ENCODE results near the gene CFAP251. TPM values are rescaled to one million over a fixed set of nuclear protein-coding genes. Genes with fewer than 3 reads are reported as not detected.

Gene CFAP251
- total and polyA plus RNA-seq, 2 of the 8 experiments (the other 6 are each of a cell fraction or from before 2014, with no cell fraction given) = 1.8 to 2.9 TPM

- Histone ChIP-seq H4K20me1 (replicated peaks in 1 of 2; ENCODE audit: control insufficient read depth in 1 of 2, insufficient read depth in 2 of 2, low read length in 2 of 2) (no peaks in the 10 kb centered on the region), H2BK120ac (replicated peaks; ENCODE audit: low read depth, low read length) (no peak overlapping the region), H3K4me2 (ENCODE audit: insufficient read depth in 1 of 2, low read depth in 2 of 2, low read length in 2 of 2) (no peak overlapping the region), H3K23ac (ENCODE audit: insufficient read length) (no peak overlapping the region), H2AK5ac (ENCODE audit: low read depth, low read length) (no peak overlapping the region), H4K8ac (ENCODE audit: extremely low read depth, insufficient read depth, low read length) (no peak overlapping the region), H2BK20ac (ENCODE audit: low read length) (no peak overlapping the region), H3K4me3 (ENCODE audit: extremely low read depth in 1 of 4, insufficient read depth in 2 of 4, low read depth in 3 of 4, low read length in 4 of 4) (no peak overlapping the region), H3K18ac (ENCODE audit: extremely low read depth, low read length) (no peak overlapping the region), H3K56ac (replicated peaks; ENCODE audit: insufficient read length, low read depth, low read length) (no peak overlapping the region), H3K79me1 (ENCODE audit: low read depth, low read length) (no peaks in the 10 kb centered on the region), H3K9me3 (ENCODE audit: insufficient read depth in 2 of 2, low read depth in 1 of 2, low read length in 1 of 2) (no peaks in the 10 kb centered on the region), H2BK12ac (ENCODE audit: low read depth, low read length) (peak overlapping the region; percentile 17; the same call in 1 of the 2 replicates), H3K4me1 (replicated peaks in 1 of 4; ENCODE audit: control insufficient read depth in 3 of 4, insufficient read depth in 4 of 4, low read length in 3 of 4) (no peaks in the 10 kb centered on the region; a peak in 1 of 7 replicates), H2BK5ac (ENCODE audit: low read depth, low read length) (no peak overlapping the region), H3K4ac (replicated peaks; ENCODE audit: insufficient read length, low read depth, low read length) (no peak overlapping the region), H4K91ac (replicated peaks; ENCODE audit: insufficient read length, low read length) (no peak overlapping the region), H3K27me3 (replicated peaks in 1 of 4; ENCODE audit: control insufficient read depth in 3 of 4, extremely low read depth in 1 of 4, insufficient read depth in 3 of 4, low read length in 3 of 4) (no peaks in the 10 kb centered on the region), H3K9ac (replicated peaks in 1 of 4; ENCODE audit: extremely low read depth in 1 of 4, low read depth in 3 of 4, low read length in 3 of 4) (no peak overlapping the region), H3K36me3 (ENCODE audit: control insufficient read depth in 2 of 4, insufficient read depth in 4 of 4, low read length in 3 of 4) (no peaks in the 10 kb centered on the region), H4K5ac (ENCODE audit: insufficient read length, low read depth, low read length) (no peak overlapping the region), H3K14ac (ENCODE audit: insufficient read length) (no peak overlapping the region), H3K27ac (ENCODE audit: low read depth, low read length) (no peak overlapping the region), H3K23me2 (ENCODE audit: low read depth, low read length) (no peaks in the 10 kb centered on the region), H2AFZ (ENCODE audit: low read length) (no peak overlapping the region), H2BK15ac (ENCODE audit: low read length) (no peak overlapping the region), H3K79me2 (ENCODE audit: control insufficient read depth in 1 of 2, insufficient read depth in 2 of 2, low read length in 2 of 2) (no peaks in the 10 kb centered on the region)
- POLR2A ChIA-PET (ENCODE audit: partially characterized antibody) = interaction anchor here (1.6 kb wide), 1 partner anchor 9 kb away, joined by 5 read pairs; no protein-coding TSS in a partner anchor
- FAIRE-seq (no peak), DNase-seq (ENCODE audit: low read depth in 1 of 2, low spot score in 2 of 2) (no peak)
- CTCF ChIA-PET (ENCODE audit: partially characterized antibody) = no interaction called here
- WGBS, 2 experiments (ENCODE audit: extremely low coverage in 1 of 2, insufficient coverage in 1 of 2, insufficient read length in 1 of 2, insufficient replicate concordance in 2 of 2, low coverage in 1 of 2, low lambda C conversion rate in 2 of 2, missing lambda C conversion rate in 1 of 2) = 91% methylated on average over 15 of the region's 15 CpGs; no CpG with 5 or more reads in 1 of the 2 experiments
- TF ChIP-seq TCF12 (IDR thresholded peaks at IDR 0.05; ENCODE audit: low read depth, low read length) = no peak
- no peak for TF ChIP-seq KDM1A (IDR thresholded peaks at IDR 0.05; ENCODE audit: borderline replicate concordance, low read length)
- no peak for TF ChIP-seq PHF8 (conservative IDR thresholded peaks at IDR 0.05; ENCODE audit: low read depth, low read length)
- TF ChIP-seq CBX8 (IDR thresholded peaks at IDR 0.05; ENCODE audit: borderline replicate concordance, low read depth, low read length) = no peak
- no peak for TF ChIP-seq SP1 (IDR thresholded peaks at IDR 0.05; ENCODE audit: low read depth, low read length)
- TF ChIP-seq ATF3 (IDR thresholded peaks at IDR 0.05; ENCODE audit: insufficient read depth, low read depth, low read length) = no peak
- no peak for TF ChIP-seq RFX5 (IDR thresholded peaks at IDR 0.05; ENCODE audit: borderline replicate concordance, low read depth, low read length)
- no peak for TF ChIP-seq EP300 (IDR thresholded peaks at IDR 0.05; ENCODE audit: borderline replicate concordance in 1 of 2, low read depth in 2 of 2, low read length in 2 of 2)
- TF ChIP-seq CTCF (IDR thresholded peaks at IDR 0.05; ENCODE audit: control extremely low read depth in 1 of 3, insufficient read depth in 1 of 3, low read depth in 1 of 3, low read length in 3 of 3) = no peak
- TF ChIP-seq SIX5 (IDR thresholded peaks at IDR 0.05; ENCODE audit: low read depth, low read length) = no peak
Observed at GRCh38 chr12:121942145-121942718, 23.8 kb downstream of the CFAP251 start.

Data from H1 (cell line).